HG02943 (cell line): ENCODE data around the gene SORCS3.

Source experiments
- ATAC-seq: cut with Tn5 transposase; IDR thresholded peaks from one replicate; pipeline ENCODE4 v1.9.1; 2021; ENCODE audit warnings: mild to moderate bottlenecking, low read depth, moderate library complexity; ENCODE audit not compliant: unreplicated experiment

The SORCS3 gene

GRCh38 chr10:105210546-105210945, 569.5 kb downstream of the SORCS3 start:
- ATAC-seq: no peak

DNA sequence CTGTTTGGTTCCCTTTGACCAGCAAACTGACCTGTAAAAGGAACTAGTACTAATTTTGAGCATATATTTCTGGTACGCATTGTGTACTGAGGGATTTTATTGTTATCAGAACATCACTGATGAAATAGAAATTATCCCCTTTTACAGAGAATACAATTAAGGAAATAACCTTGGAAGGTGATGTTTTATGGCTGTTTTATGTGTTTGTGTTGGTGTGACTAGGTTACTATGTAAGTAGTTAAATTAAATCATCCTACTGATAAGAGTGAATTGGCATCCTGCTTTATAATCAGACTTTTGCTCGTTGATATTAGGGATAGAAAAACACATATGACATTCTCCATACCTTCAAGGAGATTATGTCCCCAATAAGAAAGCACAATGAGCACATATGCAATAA, 596.6 kb downstream of the SORCS3 start:
- ATAC-seq: no peak

- no peak for ATAC-seq
These were observed 598.5 kb downstream of the SORCS3 start for GRCh38 chr10:105239311-105240219.

DNA sequence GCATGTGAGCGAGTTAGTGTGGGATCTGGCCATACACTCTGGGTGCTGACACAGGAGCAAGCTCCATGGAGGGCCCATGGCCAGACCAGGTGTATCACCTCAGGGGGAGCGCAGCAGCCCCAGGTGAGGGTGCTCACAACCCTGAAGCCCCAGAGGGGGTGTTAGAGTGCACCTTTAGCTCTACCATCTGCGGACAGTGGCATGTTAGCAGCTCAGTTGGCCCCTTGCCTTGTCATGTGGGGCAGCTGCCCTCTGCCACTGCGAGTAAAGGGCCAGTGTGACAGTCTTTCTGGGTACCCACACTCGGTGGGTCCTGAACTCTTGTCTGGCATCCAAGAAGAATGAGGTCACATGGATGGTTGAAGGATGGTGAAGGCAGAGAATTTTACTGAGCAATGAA, 600.2 kb downstream of the SORCS3 start:
- ATAC-seq: no peak

DNA sequence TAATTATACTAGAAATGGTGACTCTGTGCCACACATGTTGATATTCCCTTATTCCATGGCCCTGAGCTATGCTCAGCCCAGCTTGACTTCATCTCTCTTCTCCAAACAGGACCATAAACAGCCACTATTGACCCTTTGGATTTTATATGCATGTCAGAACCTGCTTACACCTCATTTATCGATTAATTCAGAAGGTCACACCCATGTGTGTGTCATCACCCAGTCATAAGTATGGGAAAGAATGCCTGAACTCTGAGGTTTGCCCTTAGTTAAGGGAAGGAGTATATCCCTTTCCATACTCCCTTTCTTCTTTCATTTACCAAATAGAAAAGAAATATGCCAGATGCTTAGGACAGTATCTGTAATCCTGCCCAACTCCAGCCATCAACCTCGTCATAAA, 602.3 kb downstream of the SORCS3 start:
- no peak for ATAC-seq

- ATAC-seq: no peak
These were observed 602.7 kb downstream of the SORCS3 start for GRCh38 chr10:105243825-105244224.

DNA sequence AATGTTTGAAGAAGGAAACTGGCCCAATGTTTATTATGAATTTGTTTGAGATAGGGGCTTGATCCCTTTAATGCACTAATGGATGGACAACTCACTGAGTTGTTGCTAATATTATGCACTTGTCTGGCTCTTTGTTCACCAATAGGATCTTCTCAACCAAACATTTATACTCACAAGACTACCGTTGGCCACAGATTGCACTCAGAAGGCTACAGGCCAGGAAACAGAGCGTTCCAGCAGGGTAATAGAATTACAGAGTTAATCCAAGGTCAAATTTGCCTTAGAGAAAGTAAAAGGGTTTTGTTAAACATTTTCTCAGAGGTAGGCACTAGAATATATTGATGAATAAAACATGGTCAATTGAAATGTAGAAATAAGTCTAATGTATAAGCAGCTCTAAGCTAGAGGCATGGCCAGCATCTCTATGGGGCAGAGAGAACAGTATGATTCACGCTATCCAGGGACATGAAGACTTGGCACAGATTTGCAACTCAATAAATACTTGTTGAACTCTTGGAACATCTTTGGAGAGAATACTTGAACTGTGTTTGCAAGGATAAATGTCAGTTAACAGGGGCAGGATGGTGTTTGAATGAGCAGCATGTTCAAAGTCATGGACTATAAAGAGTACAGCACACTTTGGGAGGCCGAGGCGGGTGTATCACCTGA, 606.9 kb downstream of the SORCS3 start:
- ATAC-seq: no peak

DNA sequence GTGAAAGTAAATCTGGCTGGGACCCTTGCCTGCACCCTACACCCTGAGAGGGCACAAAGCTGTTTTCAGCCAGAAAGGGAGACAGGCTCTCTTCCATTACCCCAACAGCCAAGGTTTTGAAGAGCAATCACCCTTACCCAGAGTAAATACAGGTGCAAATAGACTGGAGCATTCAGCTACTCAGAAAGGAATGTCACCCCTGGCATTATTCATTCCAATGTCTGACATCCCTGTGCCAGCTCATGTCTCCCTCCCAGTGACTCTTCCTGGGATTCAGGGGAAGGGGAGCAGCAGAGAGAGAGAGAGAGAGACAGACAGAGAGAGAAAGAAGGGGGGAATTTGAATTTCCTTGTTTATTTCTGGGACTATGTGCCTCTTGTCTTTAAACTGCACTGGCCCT, 611.8 kb downstream of the SORCS3 start:
- no peak for ATAC-seq

GRCh38 chr10:105253515-105254212, 612.6 kb downstream of the SORCS3 start:
- no peak for ATAC-seq

DNA sequence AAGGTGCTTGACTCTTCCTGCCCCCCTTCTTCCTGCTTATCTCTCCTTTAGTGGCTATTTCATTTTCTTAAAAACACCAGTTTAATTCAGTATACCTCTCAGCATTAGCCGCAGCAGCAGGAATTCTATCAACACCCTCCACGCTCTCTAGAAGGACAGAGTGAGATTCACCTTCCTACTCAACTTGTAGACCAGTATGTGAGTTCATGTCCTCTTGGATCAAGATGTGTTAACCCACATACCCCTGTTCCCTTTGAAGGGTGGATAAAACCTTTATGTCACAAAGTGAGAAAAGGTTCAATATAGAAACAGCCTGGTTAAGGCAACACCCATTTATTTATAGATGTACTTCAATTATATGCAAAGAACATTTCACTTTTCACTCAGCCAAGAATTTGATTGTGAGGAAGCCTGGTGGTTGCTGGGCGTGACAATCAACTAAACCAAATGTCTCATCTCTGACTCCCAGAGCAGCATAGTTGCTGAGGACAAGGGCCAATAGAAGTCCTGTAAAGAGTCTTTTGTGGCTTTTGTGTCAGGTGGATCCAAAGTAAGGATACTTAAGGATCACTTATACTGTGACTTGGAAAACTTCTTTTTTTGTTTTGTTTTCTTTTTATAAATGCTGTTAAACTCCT, 617.1 kb downstream of the SORCS3 start:
- no peak for ATAC-seq

- no peak for ATAC-seq
These were observed 617.6 kb downstream of the SORCS3 start for GRCh38 chr10:105258674-105259065.

DNA sequence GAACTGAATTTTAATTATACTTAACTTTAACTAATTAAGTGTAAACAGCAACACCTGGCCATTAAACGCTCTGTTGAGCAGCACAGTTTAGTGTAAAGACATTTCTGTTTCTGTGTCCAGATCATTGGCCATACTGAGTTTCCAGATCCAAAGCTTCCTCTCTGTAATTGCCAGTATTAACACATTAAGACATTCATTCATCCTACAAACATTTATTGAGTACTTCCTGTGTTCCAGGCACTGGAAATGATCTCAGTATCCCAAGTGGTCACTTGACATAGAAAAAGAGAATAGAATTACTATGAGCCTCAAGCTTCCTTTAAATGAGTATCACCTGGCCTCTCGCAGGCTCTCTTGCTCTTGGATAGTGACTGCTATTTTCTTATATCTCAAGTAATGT, 618.1 kb downstream of the SORCS3 start:
- no peak for ATAC-seq

DNA sequence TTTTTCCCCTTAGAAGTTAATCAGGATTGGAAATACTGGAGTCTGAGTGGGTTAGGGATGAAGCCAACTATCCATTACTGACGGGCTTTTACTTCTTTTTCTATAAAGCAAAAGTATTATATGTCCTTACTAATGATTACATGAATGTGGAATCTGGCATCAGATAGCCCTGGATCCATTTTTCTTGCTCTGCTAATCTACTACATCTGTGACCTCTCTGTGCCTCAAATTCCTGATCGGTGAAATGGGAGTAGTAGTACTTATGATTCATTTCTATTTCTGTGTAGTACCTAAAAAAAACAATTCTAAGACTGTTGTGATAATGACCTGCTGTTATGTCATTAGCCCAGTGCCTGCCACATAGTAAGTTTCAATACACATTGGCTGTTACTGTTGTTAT, 621.6 kb downstream of the SORCS3 start:
- ATAC-seq: no peak

GRCh38 chr10:105266966-105267539, 626.0 kb downstream of the SORCS3 start:
- ATAC-seq: no peak

GRCh38 chr10:105268961-105269360, 627.9 kb downstream of the SORCS3 start:
- ATAC-seq: no peak

GRCh38 chr10:105269689-105270088, 628.6 kb downstream of the SORCS3 start:
- no peak for ATAC-seq

DNA sequence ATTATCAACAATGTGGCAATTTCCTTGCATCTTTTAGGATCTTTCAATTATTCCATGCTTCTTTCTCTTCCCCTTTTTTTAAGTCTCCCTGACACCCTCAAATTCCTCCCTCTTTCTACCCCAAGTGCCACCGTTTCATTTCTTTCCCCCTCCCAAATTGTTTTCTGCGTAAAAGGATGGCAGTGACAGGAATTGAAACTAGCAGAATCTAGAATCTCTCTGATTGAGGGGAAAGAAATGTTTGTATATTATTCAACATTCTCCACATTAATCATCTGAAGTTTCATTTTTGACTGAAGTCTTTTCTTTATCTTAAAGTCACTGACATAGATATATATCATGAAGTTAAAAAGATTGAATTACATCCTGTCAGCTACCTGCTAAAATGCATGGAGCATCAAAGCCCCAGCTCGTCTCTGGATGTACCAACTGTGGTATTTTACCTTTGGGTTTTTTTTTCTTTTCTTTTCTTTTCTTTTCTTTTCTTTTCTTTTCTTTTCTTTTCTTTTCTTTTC, 633.5 kb downstream of the SORCS3 start:
- no peak for ATAC-seq

DNA sequence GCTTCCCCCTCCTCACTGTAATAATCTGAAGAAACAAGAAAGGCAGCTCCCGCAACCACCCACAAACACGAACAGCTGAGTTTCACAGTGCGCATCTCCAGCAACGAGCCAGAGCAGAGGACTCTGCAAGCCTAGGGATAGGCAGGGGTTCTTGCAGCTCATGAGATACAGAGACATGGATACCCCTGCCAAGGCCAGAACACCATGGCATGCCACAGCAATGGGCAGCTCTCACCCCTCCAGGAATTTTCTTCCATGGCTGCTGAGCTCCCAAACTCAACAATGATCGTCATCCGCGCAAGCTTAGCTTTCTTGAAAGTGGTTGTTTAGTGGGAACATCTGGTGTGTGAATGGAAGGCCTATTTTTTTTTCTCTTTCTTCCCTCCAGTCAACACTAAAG, 637.3 kb downstream of the SORCS3 start:
- no peak for ATAC-seq

DNA sequence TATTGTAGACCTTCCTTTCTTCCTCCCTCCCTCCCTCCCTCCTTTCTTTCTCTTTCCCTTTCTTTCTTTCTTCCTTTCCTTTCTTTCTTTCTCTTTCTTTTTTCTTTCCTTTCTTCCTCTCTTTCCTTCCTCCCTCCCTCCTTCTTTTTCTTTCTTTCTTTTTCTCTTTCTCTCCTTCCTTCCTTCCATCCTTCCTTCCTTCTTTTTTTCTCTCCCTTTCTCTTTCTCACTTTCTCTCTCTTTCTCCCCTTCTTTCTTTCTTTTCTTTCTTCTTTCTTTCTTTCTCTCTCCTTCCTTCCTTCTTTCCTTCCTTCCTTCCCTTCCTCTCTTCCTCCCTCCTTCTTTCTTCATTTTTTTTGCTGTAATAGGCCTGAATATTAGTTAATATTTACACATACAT, 638.0 kb downstream of the SORCS3 start:
- ATAC-seq: no peak

- ATAC-seq: no peak
These were observed 639.8 kb downstream of the SORCS3 start for GRCh38 chr10:105280895-105281294.
